ENCODE measurements around the gene BPGM. TPM values are rescaled to one million over a fixed set of nuclear protein-coding genes. Genes with fewer than 3 reads are reported as not detected.
A peak's percentile ranks its signal among the peaks of the same experiment; 100 is the strongest.
"Not testable (repeated sequence)": the region's sequence is repeated elsewhere in the genome, so short reads cannot be mapped to it uniquely, and the experiment has no call there.

The BPGM gene
- polyA plus RNA-seq, 4 donors, result 36.2 to 49.8 (median 41.9) TPM

DNA sequence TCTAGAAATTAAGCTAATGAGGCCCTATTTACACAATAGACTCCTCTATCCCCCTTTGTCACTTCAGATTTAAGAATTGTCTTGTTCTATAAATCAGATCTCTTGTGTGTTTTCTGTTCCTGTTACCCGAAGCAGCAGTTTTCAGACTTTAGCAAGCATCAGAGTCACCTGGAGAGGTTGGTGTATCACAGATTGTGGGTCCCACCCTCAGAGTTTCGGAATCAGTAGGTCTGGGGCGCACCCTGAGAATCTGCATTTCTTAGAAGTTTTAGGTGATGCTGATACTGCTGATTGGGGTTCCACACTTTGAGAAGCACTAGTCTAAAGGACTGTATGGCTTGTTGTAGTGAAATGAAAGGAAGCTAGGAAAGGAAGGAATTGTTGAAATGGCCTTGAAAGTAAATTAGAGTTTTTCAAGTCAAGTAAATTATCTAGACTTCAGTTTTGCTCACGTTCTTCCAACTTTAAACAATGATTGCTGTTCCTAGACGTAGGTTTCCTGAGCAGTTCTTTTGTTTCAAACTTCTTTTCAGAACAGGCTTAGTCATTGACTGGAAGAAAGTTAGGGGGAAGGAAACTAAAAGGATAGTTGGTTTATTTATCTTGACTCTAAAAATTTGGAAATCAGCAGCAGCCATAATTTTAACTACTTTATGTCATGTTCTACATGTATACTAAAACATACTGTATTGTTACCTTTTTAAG, 15.7 kb downstream of the BPGM start:
- no peak for DNase-seq (ENCODE audit: low read depth in 4 of 4, low spot score in 2 of 4)

DNA sequence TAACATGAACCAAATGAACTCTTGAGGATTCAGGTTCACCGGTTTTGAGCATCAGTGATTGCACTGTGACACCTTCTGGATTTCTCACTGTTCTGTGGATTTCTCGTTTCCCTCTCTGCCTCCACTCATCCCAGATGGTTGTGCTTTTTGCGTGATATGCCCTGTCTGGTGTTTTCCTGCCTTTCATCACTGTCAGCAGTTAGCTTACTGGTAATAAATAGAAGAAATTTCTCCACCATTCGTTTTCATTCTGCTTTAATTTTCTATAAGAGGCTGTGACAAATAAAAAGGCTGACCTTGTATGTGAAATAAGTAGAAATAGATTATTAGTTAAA, 16.2 kb downstream of the BPGM start:
- DNase-seq (ENCODE audit: low read depth in 4 of 4, low spot score in 2 of 4), result no peak

DNA sequence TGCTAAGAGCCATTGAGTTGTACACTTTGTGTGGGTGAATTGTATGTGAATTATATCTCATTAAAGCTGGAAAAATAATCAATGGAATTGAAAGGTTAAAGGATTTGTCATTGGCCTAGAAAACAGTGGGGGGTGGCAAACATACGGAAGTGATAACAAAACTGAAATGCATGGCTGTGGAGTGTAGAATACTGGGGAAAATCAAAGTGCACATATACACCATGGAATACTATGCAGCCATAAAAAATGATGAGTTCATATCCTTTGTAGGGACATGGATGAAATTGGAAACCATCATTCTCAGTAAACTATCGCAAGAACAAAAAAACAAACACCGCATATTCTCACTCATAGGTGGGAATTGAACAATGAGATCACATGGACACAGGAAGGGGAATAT, 18.4 kb downstream of the BPGM start:
- not testable (repeated sequence) for DNase-seq (ENCODE audit: low read depth in 4 of 4, low spot score in 2 of 4)

DNA sequence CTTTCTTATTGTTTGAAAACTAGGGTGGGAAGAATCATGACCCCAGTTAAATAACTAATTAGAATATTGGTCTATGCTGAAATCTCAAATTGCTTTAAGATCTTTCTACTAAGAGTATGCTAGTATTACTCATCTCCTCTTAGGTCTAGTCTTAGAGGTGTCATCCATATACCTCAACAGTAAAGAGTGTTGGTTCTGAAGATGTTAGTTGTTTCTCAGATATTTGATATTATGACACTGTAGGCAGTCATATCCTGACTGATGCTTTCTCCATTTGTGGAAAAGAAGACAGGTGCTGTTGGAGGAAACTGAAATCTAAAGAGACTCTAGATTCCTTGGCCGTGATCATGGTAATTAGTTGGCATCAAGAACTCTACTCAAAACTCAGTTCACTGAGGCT, 21.2 kb downstream of the BPGM start:
- no peak for DNase-seq (ENCODE audit: low read depth in 4 of 4, low spot score in 2 of 4)

DNA sequence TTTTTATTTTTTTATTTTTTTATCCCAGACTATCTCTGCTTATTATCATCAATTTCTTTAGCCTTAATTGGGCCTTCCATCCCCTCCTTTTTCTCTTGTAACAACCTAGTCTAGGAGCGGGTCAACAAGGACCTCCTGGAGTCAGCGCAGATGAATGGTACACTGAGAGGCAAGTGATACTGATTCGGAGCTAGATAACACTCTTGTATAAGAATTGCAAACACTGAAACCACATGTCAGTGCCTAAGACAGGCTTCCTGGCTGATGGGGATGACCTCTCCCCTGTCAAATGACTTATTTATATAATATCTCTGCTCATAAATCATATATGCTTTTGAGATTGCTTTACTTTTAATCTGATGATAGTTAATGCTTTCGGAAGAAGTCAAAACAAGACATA, 22.7 kb downstream of the BPGM start:
- DNase-seq (ENCODE audit: low read depth in 4 of 4, low spot score in 2 of 4), result no peak

DNA sequence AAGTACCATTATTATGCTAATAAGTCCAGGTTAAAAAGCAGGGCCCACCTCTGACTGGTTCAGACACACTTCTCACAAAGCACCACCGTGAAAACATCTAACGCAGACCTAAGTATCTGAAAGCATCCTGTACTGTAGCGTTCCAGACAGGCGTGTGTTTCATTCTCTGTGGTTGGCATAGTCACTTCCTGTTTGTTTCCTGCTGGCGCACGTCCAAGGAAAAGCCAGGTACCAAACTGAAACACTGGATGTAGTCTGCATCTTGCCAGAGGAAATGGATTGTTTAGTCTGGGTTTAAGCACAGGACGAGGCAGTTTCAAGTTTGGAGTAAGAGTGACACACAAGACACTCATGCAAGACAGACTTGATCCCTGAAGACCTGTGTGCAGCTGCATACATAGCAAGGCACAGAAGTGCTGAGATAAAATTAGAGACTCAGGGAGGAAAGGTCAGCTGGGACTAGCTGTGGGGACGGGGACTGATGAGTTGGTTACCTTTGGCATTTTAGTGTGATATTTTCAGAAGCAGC, 23.3 kb downstream of the BPGM start:
- DNase-seq (ENCODE audit: low read depth in 4 of 4, low spot score in 2 of 4), result no peak

DNA sequence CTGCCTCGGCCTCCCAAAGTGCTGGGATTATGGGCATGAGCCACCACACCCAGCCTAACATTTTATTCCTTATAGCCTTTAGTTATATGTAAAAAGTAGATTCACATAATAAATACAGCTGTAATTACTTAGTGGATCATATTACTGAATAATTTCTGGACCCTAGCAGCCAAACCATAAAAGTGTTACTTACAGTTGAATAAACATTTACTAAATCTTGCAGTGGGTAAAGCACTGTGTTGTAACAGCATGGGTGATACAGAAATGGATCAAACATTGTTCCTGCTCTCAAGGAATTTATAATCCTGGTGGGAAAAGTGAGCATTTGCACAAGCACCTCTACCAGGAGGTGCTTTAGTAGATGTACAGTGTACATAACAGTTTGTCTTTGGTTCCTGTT, 25.0 kb downstream of the BPGM start:
- no peak for DNase-seq (ENCODE audit: low read depth in 4 of 4, low spot score in 2 of 4)

DNA sequence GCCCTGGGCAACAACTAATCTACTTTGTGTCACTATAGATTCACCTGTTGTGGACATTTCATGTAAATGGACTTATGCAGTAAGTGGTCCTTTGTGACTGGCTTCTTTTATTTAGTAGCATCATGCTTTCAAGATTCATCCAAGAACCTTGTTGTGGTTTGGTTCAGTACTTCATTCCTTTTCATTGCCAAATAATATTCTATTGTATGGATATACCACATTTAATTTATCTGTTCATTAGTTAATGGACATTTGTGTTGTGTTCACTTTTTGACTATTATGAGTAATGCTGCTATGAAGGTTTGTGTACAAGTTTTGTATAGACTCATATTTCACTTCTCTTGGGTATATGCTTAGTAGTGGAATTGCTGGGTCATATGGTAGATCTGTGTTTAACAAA, 27.8 kb downstream of the BPGM start:
- no peak for DNase-seq (ENCODE audit: low read depth in 4 of 4, low spot score in 2 of 4)

DNA sequence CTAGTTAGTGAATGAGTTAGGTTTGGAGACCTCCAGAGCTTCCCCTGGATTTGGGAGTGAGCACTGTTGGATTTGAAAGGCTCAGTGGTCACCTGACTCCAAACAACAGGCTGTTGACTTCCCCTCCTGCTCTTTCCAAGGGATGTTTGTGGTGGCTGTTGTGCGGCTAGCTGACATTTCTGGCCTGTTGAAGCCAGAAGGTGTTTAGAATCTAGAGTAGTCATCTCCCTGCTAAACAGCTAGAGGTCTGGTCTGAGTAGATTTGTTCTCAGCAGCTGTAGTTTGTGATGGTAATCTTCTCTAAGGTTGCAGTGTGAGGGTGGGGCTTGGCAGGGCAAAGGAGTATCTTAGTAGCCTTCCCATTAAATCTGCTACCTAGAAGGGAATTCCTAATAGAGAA, 30.1 kb downstream of the BPGM start:
- DNase-seq (ENCODE audit: low read depth in 4 of 4, low spot score in 2 of 4), result no peak

DNA sequence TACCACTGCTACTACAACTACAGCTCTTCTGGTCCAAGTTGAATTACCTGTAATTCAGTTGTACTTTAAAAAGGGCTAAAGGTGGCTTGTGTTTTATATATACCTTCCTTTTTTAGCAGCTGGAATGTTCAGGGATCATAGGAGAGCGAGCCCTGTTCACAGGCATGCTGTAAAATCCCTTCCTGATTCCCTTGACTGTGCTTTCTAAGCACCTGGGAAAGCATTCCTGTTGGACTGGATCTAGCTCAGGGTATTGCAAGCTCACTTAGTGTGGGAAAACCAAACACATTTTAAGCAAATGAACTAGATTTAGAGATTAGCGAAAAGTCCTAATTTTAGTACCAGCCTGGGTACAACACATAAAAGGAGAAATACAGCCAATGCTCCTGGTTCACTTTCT, 31.5 kb downstream of the BPGM start:
- no peak for DNase-seq (ENCODE audit: low read depth in 4 of 4, low spot score in 2 of 4)

DNA sequence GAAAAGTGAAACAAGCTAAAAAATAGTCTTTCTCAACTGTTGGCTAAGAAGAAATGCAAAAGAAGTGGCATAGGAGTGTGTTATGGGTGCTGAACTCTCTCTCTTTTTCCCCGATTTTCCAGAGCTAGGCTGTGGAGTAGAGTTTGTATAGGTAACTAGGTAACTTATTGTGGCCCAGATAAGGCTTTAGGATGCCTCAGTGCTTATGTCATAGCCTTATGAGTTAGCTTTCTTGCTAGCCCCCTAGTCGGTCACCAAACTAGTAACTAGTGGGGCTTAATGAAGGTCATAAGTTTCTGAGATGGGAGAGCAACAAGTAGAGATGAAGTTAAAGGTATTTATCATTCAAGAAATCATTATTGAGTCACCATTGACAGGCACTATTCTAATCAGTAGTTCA, 32.4 kb downstream of the BPGM start:
- DNase-seq (ENCODE audit: low read depth in 4 of 4, low spot score in 2 of 4), result no peak

DNA sequence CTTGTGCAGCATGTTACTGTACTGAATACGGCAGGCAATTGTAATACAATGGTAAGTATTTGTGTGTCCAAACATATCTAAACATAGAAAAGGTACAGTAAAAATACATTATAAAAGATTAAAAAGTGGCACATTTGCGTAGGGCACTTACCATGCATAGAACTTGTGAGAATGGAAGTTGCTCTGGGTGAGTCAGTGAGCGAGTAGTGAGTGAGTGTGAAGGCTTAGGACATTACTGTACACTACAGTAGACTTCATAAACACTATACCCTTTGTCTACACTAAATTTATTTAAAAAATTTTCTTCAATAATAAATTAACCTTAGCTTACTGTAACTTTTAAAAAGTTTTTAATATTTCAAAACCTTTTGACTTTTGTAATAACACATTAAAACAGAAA, 37.5 kb downstream of the BPGM start:
- DNase-seq (ENCODE audit: low read depth in 4 of 4, low spot score in 2 of 4), result no peak

DNA sequence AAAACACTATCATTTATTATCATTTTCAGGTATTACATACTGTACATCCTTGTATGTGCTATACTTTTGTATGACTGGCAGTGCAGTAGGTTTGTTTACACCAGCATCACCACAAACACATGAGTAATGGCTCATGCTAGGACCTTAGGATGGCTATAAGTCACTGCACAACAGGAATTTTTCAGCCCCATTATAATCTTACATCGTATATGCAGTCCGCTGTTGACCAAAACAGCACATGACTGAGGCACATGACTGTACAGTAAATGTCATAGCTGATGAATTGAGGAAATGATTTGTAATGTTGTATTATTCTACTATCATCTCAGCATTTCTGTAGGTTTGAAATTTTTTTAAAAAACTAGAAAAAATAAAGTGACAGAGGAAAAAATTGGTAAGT, 38.6 kb downstream of the BPGM start:
- DNase-seq (ENCODE audit: low read depth in 4 of 4, low spot score in 2 of 4), result no peak

DNA sequence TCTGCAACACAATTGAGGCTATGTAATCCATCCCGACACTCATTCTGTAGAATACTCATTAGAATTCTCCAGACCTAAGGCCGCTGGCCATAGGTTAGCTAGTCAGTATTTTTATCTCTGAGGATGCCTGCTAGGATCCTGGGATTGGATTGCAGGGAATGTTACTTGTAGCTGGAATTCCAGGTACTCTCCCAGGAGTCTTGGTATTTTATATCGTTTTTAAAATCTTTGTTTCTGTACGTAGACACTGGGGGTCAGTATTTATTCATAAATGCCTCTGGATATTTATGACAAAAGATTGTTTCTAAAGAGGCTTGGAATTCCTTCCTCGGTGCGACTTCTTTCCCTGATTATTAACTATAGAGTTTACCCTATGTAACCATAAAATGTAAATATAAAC, 40.1 kb downstream of the BPGM start:
- no peak for DNase-seq (ENCODE audit: low read depth in 4 of 4, low spot score in 2 of 4)

DNA sequence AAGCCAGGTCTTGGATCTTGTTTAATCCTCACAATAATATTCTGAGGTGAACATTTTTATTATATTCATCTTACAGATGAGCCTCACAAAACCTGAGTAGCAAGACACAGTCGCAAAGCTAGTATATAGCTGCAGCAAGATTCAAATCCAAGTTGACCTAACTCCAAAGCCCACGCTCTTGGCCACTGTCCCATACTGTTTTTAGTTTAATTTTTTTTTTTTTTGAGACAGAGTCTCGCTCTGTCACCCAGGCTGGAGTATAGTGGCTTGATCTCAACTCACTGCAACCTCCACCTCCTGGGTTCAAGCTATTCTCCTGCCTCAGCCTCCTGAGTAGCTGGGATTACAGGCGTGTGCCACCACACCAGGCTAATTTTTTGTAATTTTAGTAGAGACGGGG, 42.9 kb downstream of the BPGM start:
- DNase-seq (ENCODE audit: low read depth in 4 of 4, low spot score in 2 of 4), result not testable (repeated sequence)

DNA sequence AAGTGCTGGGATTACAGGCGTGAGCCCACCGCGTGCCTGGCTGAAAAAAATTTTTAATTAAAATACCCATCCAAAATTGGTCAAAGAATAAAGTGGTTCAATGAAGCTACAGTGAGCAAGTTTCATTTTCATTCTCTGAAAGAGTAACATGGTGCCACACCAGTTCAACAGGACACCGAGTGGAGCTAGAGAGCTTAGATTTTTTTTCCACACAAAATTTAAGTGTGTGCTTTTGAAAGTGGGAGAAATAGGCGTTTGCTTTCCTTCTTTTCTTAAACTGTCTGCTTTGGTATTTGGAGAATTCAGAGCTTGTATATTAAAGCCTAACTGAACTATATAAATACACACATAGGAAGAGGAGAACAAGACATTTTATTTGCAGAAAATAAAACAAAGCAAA, 43.4 kb downstream of the BPGM start:
- peak in 1 of 4 donors; percentile 46 for DNase-seq (ENCODE audit: low read depth in 4 of 4, low spot score in 2 of 4)

DNA sequence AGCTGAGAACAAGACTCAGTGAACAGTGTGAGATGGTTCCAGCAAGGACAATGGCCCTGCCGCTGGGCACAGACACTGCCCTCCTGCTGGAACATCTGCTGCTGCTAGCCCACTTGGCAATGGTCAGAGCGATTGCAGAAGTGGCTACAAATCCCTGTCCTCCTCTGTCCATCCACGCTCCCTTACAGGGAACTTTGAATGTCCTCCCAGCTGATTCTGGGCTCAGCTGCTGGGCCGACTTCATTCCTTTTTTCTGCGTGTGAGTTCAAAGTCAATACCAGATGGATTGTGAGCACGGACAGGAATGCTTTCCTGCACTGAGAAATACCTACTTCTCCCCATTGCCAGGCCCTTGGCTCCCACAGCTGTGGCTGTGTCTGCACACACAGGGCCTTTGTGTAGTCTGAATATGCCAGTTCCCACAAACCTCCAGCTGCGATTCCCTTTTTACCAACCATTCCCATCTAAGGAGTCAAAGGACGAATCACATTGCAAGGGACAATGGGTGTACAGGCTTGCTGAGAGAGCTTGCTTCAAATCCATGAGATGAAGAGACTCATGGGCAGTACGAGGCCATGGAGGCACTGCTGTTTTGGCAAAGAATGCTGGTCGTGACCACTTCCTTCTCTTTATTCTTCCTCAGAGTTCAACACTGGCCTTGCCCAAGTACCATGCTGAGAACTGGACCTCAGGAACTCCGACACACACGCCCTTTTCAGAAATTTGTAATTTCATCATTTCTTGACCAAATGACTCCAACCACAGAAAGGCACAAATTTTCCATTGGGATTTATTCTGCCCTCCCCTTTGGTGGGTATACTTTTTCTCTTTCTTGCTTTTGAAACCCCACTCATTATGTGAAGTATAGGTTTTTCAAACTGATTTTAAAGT, 44.2 kb downstream of the BPGM start:
- DNase-seq (ENCODE audit: low read depth in 4 of 4, low spot score in 2 of 4), result no peak

DNA sequence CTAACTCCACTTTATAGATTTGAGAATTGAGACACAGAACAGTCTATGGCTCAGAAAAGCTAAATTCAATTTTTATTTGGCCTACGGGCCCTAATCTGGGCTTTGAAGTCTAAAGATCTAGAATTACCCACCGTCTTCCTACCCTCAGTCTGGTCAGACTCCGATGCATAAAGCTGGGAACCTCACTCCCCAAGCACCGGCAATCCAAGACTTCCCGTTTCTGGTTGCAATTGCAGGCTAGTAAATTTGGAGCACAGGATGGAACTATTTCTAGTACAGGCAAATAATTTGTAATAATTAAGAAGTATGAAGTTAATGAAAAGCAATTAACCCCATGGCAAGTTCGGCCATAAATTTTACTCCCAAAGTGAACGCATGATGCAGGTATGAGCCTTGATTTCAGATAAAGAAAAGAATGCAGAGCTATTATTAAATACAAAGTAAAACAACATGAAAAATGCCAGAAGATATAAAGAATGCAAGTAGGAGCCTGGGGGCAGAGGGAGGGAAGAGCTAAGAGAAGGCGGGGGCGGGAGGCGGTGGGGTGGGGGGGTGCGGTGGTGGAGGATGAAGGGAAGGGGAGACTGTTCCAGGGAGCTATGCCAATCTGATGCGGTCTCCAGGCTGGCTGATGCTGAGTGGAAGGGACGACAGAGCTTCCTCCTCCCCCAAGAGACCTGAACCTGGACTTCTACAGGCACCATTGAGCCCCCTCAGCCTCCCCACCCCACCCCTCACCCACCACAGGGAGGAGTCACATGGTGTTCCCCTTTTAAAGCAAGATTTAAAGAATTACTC, 45.1 kb downstream of the BPGM start:
- DNase-seq (ENCODE audit: low read depth in 4 of 4, low spot score in 2 of 4), result no peak

DNA sequence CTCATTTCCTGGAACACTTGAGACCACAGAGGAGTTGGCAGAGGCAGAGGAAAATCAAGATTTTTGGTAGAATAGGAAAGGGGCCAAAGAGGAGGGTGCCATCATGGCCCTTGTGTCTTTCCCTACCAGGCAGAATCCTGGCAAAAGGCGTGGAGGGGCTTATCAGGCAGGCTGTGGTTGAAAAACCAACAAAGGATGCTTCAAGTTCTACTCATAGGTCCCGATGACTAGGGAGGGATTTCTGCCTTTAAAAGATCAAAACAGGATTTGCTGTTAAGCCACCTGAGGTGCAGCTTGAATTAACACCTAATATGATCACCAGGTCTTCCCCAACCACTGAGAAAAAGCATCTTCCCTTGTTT, 45.7 kb downstream of the BPGM start:
- DNase-seq (ENCODE audit: low read depth in 4 of 4, low spot score in 2 of 4), result no peak

DNA sequence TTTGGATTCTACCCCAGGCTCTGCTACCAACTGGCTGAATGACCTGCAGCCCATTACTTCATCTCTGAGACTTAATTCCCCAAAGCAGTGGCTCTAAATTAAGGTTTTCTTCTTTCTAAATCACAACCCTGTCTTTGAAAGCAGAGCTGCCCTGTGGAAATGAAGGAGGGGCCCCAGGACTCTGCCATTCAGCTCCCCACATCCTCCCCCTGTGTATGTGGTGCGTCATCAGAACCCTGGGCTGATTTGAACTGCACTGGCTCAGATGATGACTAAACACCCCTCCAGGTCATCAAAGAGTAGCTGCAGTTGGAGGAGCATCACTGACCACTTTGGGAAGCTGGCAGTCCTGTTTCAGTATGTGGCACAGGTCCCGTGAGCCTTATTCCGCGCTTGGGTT, 46.6 kb downstream of the BPGM start:
- DNase-seq (ENCODE audit: low read depth in 4 of 4, low spot score in 2 of 4), result no peak

DNA sequence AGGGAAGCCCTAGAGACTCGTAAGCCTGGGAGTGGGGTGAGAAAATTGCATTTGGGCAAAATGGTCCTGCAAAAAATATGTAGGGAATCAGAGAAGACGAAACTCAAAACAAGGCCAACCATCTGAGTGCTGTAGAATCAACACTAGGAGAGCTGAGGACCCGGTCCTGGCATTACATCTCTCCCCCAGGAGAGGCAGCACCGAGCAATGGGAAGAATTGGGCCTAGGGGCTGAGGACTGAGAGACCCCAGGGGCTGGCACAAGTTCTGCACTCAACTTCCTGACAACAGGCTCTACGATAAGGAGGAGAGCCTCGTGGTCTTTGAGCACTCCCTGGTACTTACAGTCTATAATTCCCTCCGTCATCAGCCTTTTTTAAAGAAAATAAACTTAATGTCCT, 47.6 kb downstream of the BPGM start:
- DNase-seq (ENCODE audit: low read depth in 4 of 4, low spot score in 2 of 4), result no peak
